GM23338 (cell line): ENCODE results near the gene RSPH1. TPM values are rescaled to one million over a fixed set of nuclear protein-coding genes. Genes with fewer than 3 reads are reported as not detected.

Experiments
- ATAC-seq: fragments of 200-7000 bp; cut with Tn5 transposase; 3 replicates; pipeline ENCODE4 v1.9.1; 2020
- DNase-seq: peaks from one replicate; pipeline ENCODE4 v3.0.0-alpha.2; 2015; ENCODE audit warnings: low spot score
- H2AFZ ChIP-seq: fragments of 200-600 bp; sonication (generic); 2 replicates; pipeline ENCODE4 v1.8.0; 2016; ENCODE audit warnings: antibody characterized with exemption, mild to moderate bottlenecking, moderate library complexity
- H3F3A ChIP-seq: fragments of 200-600 bp; sonication (generic); replicated peaks from 2 replicates; pipeline ENCODE4 v1.8.0; 2017; ENCODE audit warnings: antibody characterized with exemption, mixed run types, low read depth
- H3K27ac ChIP-seq: fragments of 200-600 bp; sonication (generic); 2 replicates; pipeline ENCODE4 v1.6.1; 2016; ENCODE audit warnings: low read depth
- H3K27me3 ChIP-seq: fragments of 200-600 bp; sonication (generic); 2 replicates; pipeline ENCODE4 v1.8.0; 2016; ENCODE audit warnings: mild to moderate bottlenecking, mixed run types, moderate library complexity; ENCODE audit not compliant: insufficient read depth
- H3K36me3 ChIP-seq: fragments of 200-600 bp; sonication (generic); 2 replicates; pipeline ENCODE4 v1.8.0; 2016; ENCODE audit warnings: mild to moderate bottlenecking; ENCODE audit not compliant: insufficient read depth
- H3K4me1 ChIP-seq: fragments of 200-600 bp; sonication (generic); 2 replicates; pipeline ENCODE4 v1.8.0; 2016; ENCODE audit warnings: mild to moderate bottlenecking, moderate library complexity; ENCODE audit not compliant: insufficient read depth
- H3K4me2 ChIP-seq: fragments of 200-600 bp; sonication (generic); 2 replicates; pipeline ENCODE4 v1.7.1; 2017; ENCODE audit warnings: mixed run types
- H3K4me3 ChIP-seq: fragments of 200-600 bp; sonication (generic); 2 replicates; pipeline ENCODE4 v1.6.1; 2016; ENCODE audit warnings: mixed run types
- H3K79me2 ChIP-seq: fragments of 200-600 bp; sonication (generic); replicated peaks from 2 replicates; pipeline ENCODE4 v1.8.0; 2017; ENCODE audit warnings: mild to moderate bottlenecking; ENCODE audit not compliant: insufficient read depth
- H3K9me2 ChIP-seq: fragments of 200-600 bp; sonication (generic); 2 replicates; pipeline ENCODE4 v1.8.0; 2017; ENCODE audit not compliant: insufficient read depth
- H4K20me1 ChIP-seq: fragments of 200-600 bp; sonication (generic); replicated peaks from 2 replicates; pipeline ENCODE4 v1.8.0; 2017; ENCODE audit warnings: mild to moderate bottlenecking; ENCODE audit not compliant: insufficient read depth
- H3K27ac Mint-ChIP-seq: 2 replicates; pipeline ENCODE4 v1.8.0; 2020; ENCODE audit warnings: inconsistent platforms, mild to moderate bottlenecking, moderate library complexity, mixed read lengths
- H3K27me3 Mint-ChIP-seq: 3 replicates; pipeline ENCODE4 v1.8.0; 2022; ENCODE audit warnings: low read depth, mild to moderate bottlenecking, moderate library complexity, mixed read lengths, inconsistent platforms; ENCODE audit not compliant: insufficient read depth, poor library complexity
- H3K36me3 Mint-ChIP-seq: 3 replicates; pipeline ENCODE4 v1.8.0; 2021; ENCODE audit warnings: low read depth, mild to moderate bottlenecking, inconsistent platforms, moderate library complexity, mixed read lengths
- H3K4me1 Mint-ChIP-seq: 3 replicates; pipeline ENCODE4 v1.8.0; 2020; ENCODE audit warnings: mild to moderate bottlenecking, inconsistent platforms, mixed read lengths
- H3K4me3 Mint-ChIP-seq: 3 replicates; pipeline ENCODE4 v1.8.0; 2021; ENCODE audit warnings: moderate library complexity, mild to moderate bottlenecking, inconsistent platforms, mixed read lengths
- H3K9me3 Mint-ChIP-seq: 3 replicates; pipeline ENCODE4 v1.8.0; 2020; ENCODE audit warnings: moderate library complexity, mild to moderate bottlenecking, inconsistent platforms, mixed read lengths
- CTCF ChIP-seq, 2 experiments: fragments of 200-600 bp in 1 of 2; sonication (generic) in 1 of 2; conservative IDR thresholded peaks; 2 replicates each; pipeline versions ENCODE4 v1.5.1 to v1.6.1; 2016 to 2017; ENCODE audit warnings: antibody characterized with exemption in 2 of 2, low read depth in 2 of 2, mild to moderate bottlenecking in 2 of 2, moderate library complexity in 1 of 2
- ETS1 ChIP-seq: IDR thresholded peaks from 2 replicates; pipeline ENCODE4 v1.6.1; 2016; ENCODE audit warnings: antibody characterized with exemption
- JUNB ChIP-seq: IDR thresholded peaks from one replicate; pipeline ENCODE4 v1.6.1; 2016; ENCODE audit warnings: antibody characterized with exemption; ENCODE audit not compliant: unreplicated experiment
- POLR2AphosphoS5 ChIP-seq: IDR thresholded peaks from 2 replicates; pipeline ENCODE4 v1.6.1; 2016; ENCODE audit warnings: antibody characterized with exemption, low read depth
- polyA plus RNA-seq: library from polyadenylated mRNA; unstranded; fragments of >200 nt; fragmentation: Nextera tagmentation; extraction: Ambion mirVana; gene quantifications from 2 replicates; pipeline ENCODE4 v1.2.1, GENCODE V29; 2016
- total RNA-seq: library from RNA; depleted of rRNA; stranded (reverse); fragments of >200 nt; shearing (Covaris generic); gene quantifications from 2 replicates; pipeline ENCODE4 v1.2.3, GENCODE V29; 2014

Gene RSPH1
- total and polyA plus RNA-seq, 2 experiments from 2014 or later = 0.23 TPM; not detected in 1

GRCh38 chr21:42513985-42514882 is 18.2 kb upstream of the RSPH1 start:
- Histone ChIP-seq H3K36me3 (no peaks in the 10 kb centered on the region), H4K20me1 (no peaks in the 10 kb centered on the region), H3F3A (peaks cover 11% of the 10 kb centered on the region; the same call in 1 of the 2 replicates), H3K9me2 (no peaks in the 10 kb centered on the region), H3K79me2 (peaks cover 27% of the 10 kb centered on the region), H3K4me2 (peak overlapping the region; percentile 76), H3K27me3 (peaks cover 12% of the 10 kb centered on the region; the same call in 1 of the 2 replicates), H3K4me3 (peak overlapping the region; percentile 85), H3K4me1 (peaks cover 29% of the 10 kb centered on the region), H2AFZ (peak overlapping the region; percentile 48), H3K27ac (peak overlapping the region; percentile 61)
- DNase-seq = peak; percentile 88
- Mint-ChIP-seq H3K27me3 (peaks cover 10% of the 10 kb centered on the region), H3K4me3 (peak overlapping the region; percentile 80), H3K4me1 (peaks cover 44% of the 10 kb centered on the region), H3K9me3 (no peaks in the 10 kb centered on the region), H3K27ac (peak overlapping the region; percentile 93), H3K36me3 (peaks cover 27% of the 10 kb centered on the region)
- peak; percentile 49; the same call in 1 of the 2 replicates for TF ChIP-seq POLR2AphosphoS5
- TF ChIP-seq ETS1 = no peak
- ATAC-seq = peak; percentile 78

- Mint-ChIP-seq H3K4me1 (peaks cover 46% of the 10 kb centered on the region), H3K9me3 (no peaks in the 10 kb centered on the region), H3K27ac (peak within 1 kb of the TSS; percentile 93), H3K27me3 (peaks cover 9% of the 10 kb centered on the region), H3K4me3 (peak within 1 kb of the TSS; percentile 80), H3K36me3 (peaks cover 19% of the 10 kb centered on the region)
- H3K36me3 ChIP-seq = no peaks in the 10 kb centered on the region
- peak; percentile 73 for DNase-seq
- peak; percentile 54 for ATAC-seq
- peak within 1 kb of the TSS; percentile 82 for H3K4me2 ChIP-seq
- H3F3A ChIP-seq = peaks cover 11% of the 10 kb centered on the region; the same call in 1 of the 2 replicates
- TF ChIP-seq JUNB = no peak
- TF ChIP-seq CTCF (conservative IDR thresholded peaks at IDR 0.05; ENCODE audit: low read depth in 2 of 2) = peak in 1 of 2 experiments; percentile 42; a peak in 1 of 4 replicates
- peak within 1 kb of the TSS; percentile 61 for H3K27ac ChIP-seq
- no peaks in the 10 kb centered on the region for H4K20me1 ChIP-seq
- H3K79me2 ChIP-seq = peaks cover 27% of the 10 kb centered on the region
- H2AFZ ChIP-seq = peak within 1 kb of the TSS; percentile 95
- peaks cover 29% of the 10 kb centered on the region for H3K4me1 ChIP-seq
- H3K9me2 ChIP-seq = no peaks in the 10 kb centered on the region
- peaks cover 12% of the 10 kb centered on the region; the same call in 1 of the 2 replicates for H3K27me3 ChIP-seq
- H3K4me3 ChIP-seq = peak within 1 kb of the TSS; percentile 85
Observed at GRCh38 chr21:42513151-42513984, 17.3 kb upstream of the RSPH1 start, which contains the start of gene SLC37A1. Gene SLC37A1 (plus strand): TSS chr21:42513852. CDS start chr21:42518455, 4,603 bp downstream.
